Duodenal mucosa (tissue), 2 donors: Measurements from ENCODE around the gene TRUB1.

Source experiments
- H3K27ac ChIP-seq: one replicate; pipeline ENCODE4 v1.7.0; 2013; ENCODE audit warnings: low read depth, low read length
- H3K27me3 ChIP-seq, 2 donors: one replicate each; pipeline ENCODE4 v1.7.0; 2013; ENCODE audit warnings: low read length in 2 of 2, control low read depth in 1 of 2; ENCODE audit not compliant: insufficient read depth in 2 of 2, control insufficient read depth in 1 of 2
- H3K36me3 ChIP-seq, 2 donors: one replicate each; pipeline ENCODE4 v1.7.0; 2013; ENCODE audit warnings: low read length in 2 of 2, control low read depth in 1 of 2; ENCODE audit not compliant: insufficient read depth in 2 of 2, control insufficient read depth in 1 of 2
- H3K4me1 ChIP-seq, 2 donors: one replicate each; pipeline ENCODE4 v1.7.0; 2013; ENCODE audit warnings: low read length in 2 of 2, control low read depth in 1 of 2; ENCODE audit not compliant: insufficient read depth in 2 of 2, control insufficient read depth in 1 of 2
- H3K4me3 ChIP-seq, 2 donors: one replicate each; pipeline ENCODE4 v1.7.0; 2013; ENCODE audit warnings: low read length in 2 of 2, low read depth in 1 of 2
- H3K9ac ChIP-seq, 2 donors: one replicate each; pipeline ENCODE4 v1.7.0; 2013; ENCODE audit warnings: low read length in 2 of 2, low read depth in 1 of 2
- H3K9me3 ChIP-seq, 2 donors: one replicate each; pipeline ENCODE4 v1.7.0; 2013; ENCODE audit warnings: low read length in 2 of 2, control low read depth in 1 of 2; ENCODE audit not compliant: control insufficient read depth in 1 of 2

Gene TRUB1

DNA sequence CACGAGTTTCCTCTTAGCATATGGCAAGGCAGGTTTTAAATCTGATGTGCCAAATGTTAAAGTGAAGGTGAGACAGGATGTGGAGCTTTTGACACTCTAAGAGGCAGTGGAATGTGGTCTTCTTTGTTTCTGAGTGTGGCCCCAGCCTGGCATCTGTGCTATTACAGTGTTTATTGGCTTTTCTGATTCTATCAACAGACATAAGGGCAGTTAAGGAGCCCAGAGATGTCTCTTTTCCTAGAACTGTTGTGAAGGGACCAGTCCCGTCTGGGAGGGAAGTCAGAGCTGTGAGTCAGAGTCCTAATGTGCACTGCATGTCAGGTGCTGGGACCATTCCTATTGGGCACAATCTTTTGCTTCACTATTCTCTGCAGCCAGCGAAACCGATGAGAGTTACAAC, 32.5 kb downstream of the TRUB1 start:
- H3K9ac ChIP-seq, result no peak overlapping the region
- no peaks in the 10 kb centered on the region for H3K27me3 ChIP-seq
- peaks cover 0 to 11% of the 10 kb centered on the region in 2 donors for H3K36me3 ChIP-seq
- no peak overlapping the region for H3K27ac ChIP-seq
- H3K4me3 ChIP-seq, result no peak overlapping the region
- no peaks in the 10 kb centered on the region for H3K9me3 ChIP-seq
- no peaks in the 10 kb centered on the region for H3K4me1 ChIP-seq

GRCh38 chr10:114973306-114973705, 35.3 kb downstream of the TRUB1 start:
- Histone ChIP-seq H3K27ac (no peak overlapping the region), H3K36me3 (peaks cover 0 to 11% of the 10 kb centered on the region in 2 donors), H3K4me3 (no peak overlapping the region), H3K27me3 (no peaks in the 10 kb centered on the region), H3K4me1 (no peaks in the 10 kb centered on the region), H3K9me3 (no peaks in the 10 kb centered on the region), H3K9ac (no peak overlapping the region)

DNA sequence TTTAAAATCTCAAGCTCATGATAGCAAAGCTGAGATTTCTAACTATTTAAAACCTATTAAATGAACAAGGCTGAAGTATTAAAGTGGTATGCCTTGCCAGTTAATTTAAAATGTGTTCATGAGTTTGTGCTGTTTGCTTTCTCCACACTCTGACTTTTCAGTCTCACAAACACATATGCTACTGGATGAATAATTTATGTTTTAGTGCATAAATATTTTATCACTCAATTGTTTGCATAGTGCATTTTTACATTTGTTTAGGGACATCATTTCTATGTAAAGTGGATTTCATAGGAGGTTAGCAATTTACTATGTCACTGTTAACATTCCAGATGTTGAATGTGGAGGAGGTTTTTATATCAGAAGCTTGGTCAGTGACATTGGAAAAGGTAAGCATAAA, 36.0 kb downstream of the TRUB1 start:
- H3K9ac ChIP-seq, result no peak overlapping the region
- H3K27ac ChIP-seq, result no peak overlapping the region
- peaks cover 0 to 11% of the 10 kb centered on the region in 2 donors for H3K36me3 ChIP-seq
- no peaks in the 10 kb centered on the region for H3K9me3 ChIP-seq
- H3K27me3 ChIP-seq, result no peaks in the 10 kb centered on the region
- H3K4me1 ChIP-seq, result no peaks in the 10 kb centered on the region
- no peak overlapping the region for H3K4me3 ChIP-seq

DNA sequence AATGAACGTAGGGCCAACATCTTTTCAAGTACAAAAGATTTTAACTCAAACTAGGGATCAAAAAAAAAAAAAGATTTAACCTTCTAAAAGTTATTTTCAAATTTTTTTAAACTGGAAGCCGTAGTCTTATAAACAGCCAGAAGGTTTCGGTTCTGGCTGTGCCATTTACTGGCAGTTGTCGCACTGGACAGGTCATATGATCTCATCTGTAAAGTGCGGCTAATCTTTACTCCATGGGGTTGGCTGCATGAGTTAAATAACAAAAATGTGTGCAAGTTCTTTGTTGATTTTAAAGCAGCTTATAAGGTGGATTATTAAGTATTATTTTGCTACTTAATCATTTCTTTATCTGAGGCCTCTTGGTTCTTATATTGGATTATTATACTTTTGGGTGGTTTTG, 36.6 kb downstream of the TRUB1 start:
- H3K4me3 ChIP-seq, result no peak overlapping the region
- H3K36me3 ChIP-seq, result peaks cover 0 to 11% of the 10 kb centered on the region in 2 donors
- H3K9me3 ChIP-seq, result no peaks in the 10 kb centered on the region
- H3K4me1 ChIP-seq, result no peaks in the 10 kb centered on the region
- H3K27me3 ChIP-seq, result no peaks in the 10 kb centered on the region
- no peak overlapping the region for H3K9ac ChIP-seq
- H3K27ac ChIP-seq, result no peak overlapping the region

DNA sequence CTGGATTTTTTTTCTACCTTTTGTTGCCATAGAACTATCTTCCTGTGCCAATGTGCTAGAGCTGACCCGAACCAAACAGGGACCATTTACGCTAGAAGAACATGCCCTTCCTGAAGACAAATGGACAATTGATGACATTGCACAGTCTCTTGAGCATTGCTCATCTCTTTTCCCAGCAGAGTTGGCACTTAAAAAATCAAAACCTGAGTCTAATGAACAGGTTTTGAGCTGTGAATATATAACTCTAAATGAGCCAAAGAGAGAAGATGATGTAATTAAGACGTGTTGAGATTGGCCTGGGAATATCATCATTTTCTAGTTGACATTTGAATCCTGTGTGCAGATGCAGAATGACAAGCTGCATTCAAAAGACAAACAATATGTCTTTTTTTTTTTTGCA, 37.1 kb downstream of the TRUB1 start:
- Histone ChIP-seq H3K36me3 (peaks cover 0 to 11% of the 10 kb centered on the region in 2 donors), H3K9me3 (no peaks in the 10 kb centered on the region), H3K27me3 (no peaks in the 10 kb centered on the region), H3K4me3 (no peak overlapping the region), H3K9ac (no peak overlapping the region), H3K27ac (no peak overlapping the region), H3K4me1 (no peaks in the 10 kb centered on the region)

DNA sequence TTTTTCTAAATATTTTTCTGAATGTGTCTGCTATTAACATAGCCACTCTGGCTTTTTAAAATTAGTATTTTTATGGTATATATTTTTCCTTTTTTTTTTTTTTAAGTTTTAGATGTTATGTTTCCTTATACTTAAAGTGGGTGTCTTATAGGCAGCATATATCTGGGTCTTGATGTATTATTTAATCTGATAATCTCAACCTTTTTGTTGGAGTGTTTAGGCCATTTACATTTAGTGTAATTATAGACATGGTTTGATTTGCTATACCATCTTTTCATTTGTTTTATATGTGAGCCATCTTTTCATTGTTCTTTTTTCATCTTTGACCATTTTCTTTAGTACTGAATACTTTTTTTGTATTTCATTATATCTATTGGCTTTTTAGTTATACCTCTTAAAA, 45.0 kb downstream of the TRUB1 start:
- Histone ChIP-seq H3K9me3 (peaks cover 8 to 34% of the 10 kb centered on the region in 2 donors), H3K36me3 (peaks cover 4 to 7% of the 10 kb centered on the region in 2 donors), H3K4me3 (no peak overlapping the region), H3K27me3 (no peaks in the 10 kb centered on the region), H3K27ac (no peak overlapping the region), H3K4me1 (no peaks in the 10 kb centered on the region), H3K9ac (no peak overlapping the region)

- Histone ChIP-seq H3K27me3 (no peaks in the 10 kb centered on the region), H3K36me3 (peaks cover 0 to 4% of the 10 kb centered on the region in 2 donors), H3K4me3 (no peak overlapping the region), H3K9ac (no peak overlapping the region), H3K9me3 (peaks cover 6 to 27% of the 10 kb centered on the region in 2 donors), H3K27ac (no peak overlapping the region), H3K4me1 (no peaks in the 10 kb centered on the region)
Observed at GRCh38 chr10:114987995-114988394, 50.0 kb downstream of the TRUB1 start.

GRCh38 chr10:114990586-114990985, 52.6 kb downstream of the TRUB1 start:
- peaks cover 0 to 2% of the 10 kb centered on the region in 2 donors for H3K9me3 ChIP-seq
- no peak overlapping the region for H3K9ac ChIP-seq
- H3K4me3 ChIP-seq, result no peak overlapping the region
- no peak overlapping the region for H3K27ac ChIP-seq
- no peaks in the 10 kb centered on the region for H3K27me3 ChIP-seq
- no peaks in the 10 kb centered on the region for H3K4me1 ChIP-seq
- no peaks in the 10 kb centered on the region for H3K36me3 ChIP-seq

DNA sequence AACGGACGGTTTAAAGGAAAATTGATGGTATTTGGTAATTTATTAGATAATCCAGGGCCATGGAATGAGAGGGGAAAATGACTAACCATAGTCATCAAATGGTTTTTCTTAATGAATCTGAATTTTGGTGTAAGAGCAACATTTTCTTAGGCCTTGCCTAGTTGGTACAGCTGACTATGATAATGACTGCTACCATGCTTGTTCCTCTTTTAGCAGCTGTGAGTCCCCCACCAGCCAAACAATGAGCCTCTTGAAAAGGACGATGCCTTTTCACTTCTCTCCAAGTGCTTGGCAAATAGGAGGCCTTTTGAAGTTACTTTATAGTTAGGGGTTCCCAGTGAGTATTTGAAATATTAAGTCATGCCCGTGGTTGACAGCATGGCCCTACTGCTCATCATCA, 53.0 kb downstream of the TRUB1 start:
- Histone ChIP-seq H3K4me3 (no peak overlapping the region), H3K9me3 (no peaks in the 10 kb centered on the region), H3K27ac (no peak overlapping the region), H3K27me3 (no peaks in the 10 kb centered on the region), H3K36me3 (no peaks in the 10 kb centered on the region), H3K4me1 (no peaks in the 10 kb centered on the region), H3K9ac (no peak overlapping the region)

DNA sequence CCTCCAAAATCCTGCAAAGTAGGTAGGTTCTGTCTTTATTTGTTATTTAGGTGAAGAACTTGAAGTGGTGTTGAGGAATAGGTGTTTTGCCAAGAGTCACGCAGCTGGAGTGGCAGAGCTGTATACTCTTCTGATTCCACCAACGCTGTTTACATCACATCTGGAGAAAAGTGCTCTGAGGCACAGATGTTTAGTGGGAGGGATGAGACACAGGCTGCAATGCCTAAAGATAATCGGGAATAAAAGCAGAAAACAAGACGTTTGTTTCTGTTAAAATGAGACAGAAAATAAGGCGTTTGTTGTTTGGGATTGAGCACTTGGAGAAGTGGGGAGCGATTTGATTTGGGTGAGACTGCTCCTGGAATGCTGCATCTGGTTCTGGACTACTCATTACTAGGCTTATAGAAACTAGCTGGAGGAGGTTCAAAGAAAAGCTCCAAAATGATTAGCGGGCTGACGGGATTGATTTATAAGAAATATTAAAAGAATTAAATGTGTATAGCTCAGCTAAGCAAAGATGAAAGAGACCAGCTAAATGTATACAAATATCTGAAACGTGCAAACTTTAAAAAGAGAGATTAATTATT, 54.3 kb downstream of the TRUB1 start:
- Histone ChIP-seq H3K9ac (no peak overlapping the region), H3K4me3 (no peak overlapping the region), H3K36me3 (no peaks in the 10 kb centered on the region), H3K9me3 (no peaks in the 10 kb centered on the region), H3K27me3 (no peaks in the 10 kb centered on the region), H3K4me1 (no peaks in the 10 kb centered on the region), H3K27ac (no peak overlapping the region)
